Ascending aorta (tissue), 2 donors: ENCODE data around the gene SGSM2. TPM values are rescaled to one million over a fixed set of nuclear protein-coding genes. Genes with fewer than 3 reads are reported as not detected.

Experiments used
- DNase-seq, 2 donors: peaks; one replicate each; pipeline ENCODE4 v3.0.0-alpha.2; 2019; ENCODE audit warnings: low spot score in 2 of 2
- H3K27ac ChIP-seq, 2 donors: fragments of 200-600 bp; sonication (generic); one replicate each; pipeline ENCODE4 v1.5.1; 2016 to 2017; ENCODE audit warnings: mild to moderate bottlenecking in 1 of 2
- H3K27me3 ChIP-seq: fragments of 200-600 bp; sonication (generic); one replicate; pipeline ENCODE4 v1.5.1; 2017
- H3K36me3 ChIP-seq, 2 donors: fragments of 200-600 bp; sonication (generic); one replicate each; pipeline ENCODE4 v1.5.1; 2016
- H3K4me1 ChIP-seq, 2 donors: fragments of 200-600 bp; sonication (generic); one replicate each; pipeline ENCODE4 v1.5.1; 2016 to 2017; ENCODE audit warnings: mild to moderate bottlenecking in 1 of 2
- H3K4me3 ChIP-seq, 2 donors: fragments of 200-600 bp; sonication (generic); one replicate each; pipeline ENCODE4 v1.5.1; 2016 to 2017; ENCODE audit warnings: mild to moderate bottlenecking in 1 of 2
- H3K9me3 ChIP-seq, 2 donors: fragments of 200-600 bp; sonication (generic); one replicate each; pipeline ENCODE4 v1.5.1; 2016
- CTCF ChIP-seq, 3 experiments: fragments of 200-600 bp in 2 of 3; fragments of 450-650 bp in 1 of 3; sonication (generic) in 2 of 3; IDR thresholded peaks; one replicate each; pipeline ENCODE4 v1.5.1; 2016 to 2019; ENCODE audit warnings: antibody characterized with exemption in 3 of 3, mild to moderate bottlenecking in 1 of 3, moderate library complexity in 1 of 3
- intact Hi-C: fragments of 100-400 bp; cut with DNase I; formaldehyde crosslinking; loops from one replicate; pipeline ENCODE4 v1.15.1; 2023
- total RNA-seq: library from RNA; depleted of rRNA; stranded (reverse); fragments of >200 nt; gene quantifications from one replicate; pipeline ENCODE4 v1.1.0, GENCODE V29; 2016

SGSM2 gene
- total RNA-seq, 1 donor from 2014 or later: 127 TPM

- H3K4me3 ChIP-seq: no peak overlapping the region
- no peaks in the 10 kb centered on the region for H3K4me1 ChIP-seq
- H3K27ac ChIP-seq: no peak overlapping the region
- TF ChIP-seq CTCF (IDR thresholded peaks at IDR 0.05): no peak
- intact Hi-C loops: no loop called here
- H3K9me3 ChIP-seq: no peaks in the 10 kb centered on the region
- no peaks in the 10 kb centered on the region for H3K27me3 ChIP-seq
- no peak for DNase-seq
- peaks cover 9% of the 10 kb centered on the region in 2 donors for H3K36me3 ChIP-seq
Observed at GRCh38 chr17:2347805-2348685, 10.7 kb downstream of the SGSM2 start.

DNA sequence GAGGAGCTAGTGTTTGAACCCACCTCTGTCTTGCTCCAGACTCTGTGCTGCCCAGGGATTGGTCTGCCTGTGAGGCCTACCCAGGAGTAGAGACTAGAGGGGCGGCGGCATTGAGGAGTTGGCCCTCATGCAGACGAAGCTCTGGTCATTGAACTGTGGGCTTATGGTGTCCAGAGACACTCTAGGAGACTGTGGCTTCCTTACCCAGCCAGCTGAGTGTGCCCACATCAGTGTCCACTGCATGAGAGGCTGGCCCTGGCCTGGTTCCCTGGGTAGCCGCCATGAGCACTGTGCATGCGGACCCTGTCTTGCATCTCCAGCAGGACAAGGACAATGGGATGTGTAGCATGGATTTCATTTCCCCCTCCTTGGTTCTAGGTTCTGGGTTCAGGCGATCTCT lies 14.0 kb downstream of the SGSM2 start:
- H3K27ac ChIP-seq: no peak overlapping the region
- no peak for DNase-seq
- no peak for TF ChIP-seq CTCF (IDR thresholded peaks at IDR 0.05)
- no peaks in the 10 kb centered on the region for H3K4me1 ChIP-seq
- H3K27me3 ChIP-seq: no peaks in the 10 kb centered on the region
- H3K4me3 ChIP-seq: no peak overlapping the region
- H3K9me3 ChIP-seq: no peaks in the 10 kb centered on the region
- intact Hi-C loops: no loop called here
- H3K36me3 ChIP-seq: no peaks in the 10 kb centered on the region

DNA sequence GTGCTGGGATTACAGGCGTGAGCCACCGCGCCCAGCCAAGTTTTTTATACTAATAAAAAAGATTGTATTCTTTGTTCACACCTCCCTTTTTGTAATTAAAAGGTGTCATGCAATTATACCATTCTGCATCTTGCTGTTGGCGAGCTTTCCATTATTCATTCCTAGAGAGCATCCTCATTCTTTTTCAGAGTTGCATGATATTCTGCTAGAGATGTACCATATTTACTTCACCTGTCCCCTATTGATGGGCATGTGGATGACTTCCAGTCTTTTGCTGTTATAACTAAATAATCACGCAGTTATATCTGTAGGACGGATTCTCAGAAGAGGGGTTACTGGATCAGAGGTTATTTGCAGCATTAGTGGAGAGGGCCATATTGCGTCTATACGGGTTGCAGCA lies 17.0 kb downstream of the SGSM2 start:
- no peaks in the 10 kb centered on the region for H3K4me1 ChIP-seq
- H3K27me3 ChIP-seq: no peaks in the 10 kb centered on the region
- H3K36me3 ChIP-seq: no peaks in the 10 kb centered on the region
- H3K9me3 ChIP-seq: no peaks in the 10 kb centered on the region
- no peak overlapping the region for H3K27ac ChIP-seq
- DNase-seq: no peak
- intact Hi-C loops: no loop called here
- no peak overlapping the region for H3K4me3 ChIP-seq
- no peak for TF ChIP-seq CTCF (IDR thresholded peaks at IDR 0.05)

DNA sequence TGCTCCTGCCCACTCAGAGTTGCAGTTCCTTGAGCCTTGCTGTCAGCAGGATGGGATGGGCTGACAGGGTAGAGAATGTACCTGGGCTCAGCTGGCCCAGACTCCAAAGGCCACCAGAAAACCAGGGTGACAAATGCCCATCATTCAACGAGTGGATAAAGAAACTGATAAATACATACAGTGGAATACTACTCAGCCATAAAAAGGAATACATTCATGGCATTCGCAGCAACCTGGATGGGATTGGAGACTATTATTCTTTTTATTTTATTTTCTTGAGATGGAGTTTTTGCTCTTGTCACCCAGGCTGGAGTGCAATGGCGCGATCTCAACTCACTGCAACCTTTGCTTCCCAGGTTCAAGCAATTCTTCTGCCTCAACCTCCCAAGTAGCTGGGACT lies 19.9 kb downstream of the SGSM2 start:
- Histone ChIP-seq H3K4me3 (no peak overlapping the region), H3K4me1 (no peaks in the 10 kb centered on the region), H3K9me3 (no peaks in the 10 kb centered on the region), H3K27ac (no peak overlapping the region), H3K36me3 (peaks cover 0 to 4% of the 10 kb centered on the region in 2 donors), H3K27me3 (no peaks in the 10 kb centered on the region)
- no peak for TF ChIP-seq CTCF (IDR thresholded peaks at IDR 0.05)
- no peak for DNase-seq
- intact Hi-C loops: no loop called here

DNA sequence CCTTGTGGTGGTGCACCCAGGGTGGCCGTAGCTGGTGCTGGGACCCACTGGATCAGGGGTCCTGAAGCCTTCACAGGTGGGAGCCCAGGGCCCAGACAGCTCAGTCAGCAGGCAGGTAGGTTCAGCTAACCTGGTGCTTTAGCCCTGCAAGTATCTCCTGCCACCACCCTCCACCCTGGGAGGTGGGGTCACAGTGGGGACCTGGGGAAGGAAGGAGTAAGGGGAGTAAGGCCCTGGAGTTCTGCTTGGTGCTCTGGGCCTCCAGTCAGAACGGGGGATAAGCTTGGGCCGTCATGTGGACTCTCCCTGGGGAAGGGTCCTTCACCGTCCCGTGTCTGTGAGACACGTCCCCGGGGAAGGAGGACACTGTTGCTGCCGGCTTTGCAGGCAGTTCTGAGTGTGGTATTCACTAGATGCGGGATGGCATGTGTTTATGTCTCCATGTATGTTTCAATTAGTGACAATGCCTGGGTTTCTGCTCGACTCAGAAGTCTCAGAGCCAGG lies 20.7 kb downstream of the SGSM2 start:
- Histone ChIP-seq H3K4me1 (no peaks in the 10 kb centered on the region), H3K4me3 (no peak overlapping the region), H3K27ac (no peak overlapping the region), H3K27me3 (no peaks in the 10 kb centered on the region), H3K36me3 (peaks cover 6 to 9% of the 10 kb centered on the region in 2 donors), H3K9me3 (no peaks in the 10 kb centered on the region)
- DNase-seq: no peak
- TF ChIP-seq CTCF (IDR thresholded peaks at IDR 0.05): no peak
- intact Hi-C loops: no loop called here
